ENCODE results near the gene ETV5. TPM values are rescaled to one million over a fixed set of nuclear protein-coding genes. Genes with fewer than 3 reads are reported as not detected.

The ETV5 gene
- total RNA-seq, 1 experiment from 2014 or later = 65.7 TPM

DNA sequence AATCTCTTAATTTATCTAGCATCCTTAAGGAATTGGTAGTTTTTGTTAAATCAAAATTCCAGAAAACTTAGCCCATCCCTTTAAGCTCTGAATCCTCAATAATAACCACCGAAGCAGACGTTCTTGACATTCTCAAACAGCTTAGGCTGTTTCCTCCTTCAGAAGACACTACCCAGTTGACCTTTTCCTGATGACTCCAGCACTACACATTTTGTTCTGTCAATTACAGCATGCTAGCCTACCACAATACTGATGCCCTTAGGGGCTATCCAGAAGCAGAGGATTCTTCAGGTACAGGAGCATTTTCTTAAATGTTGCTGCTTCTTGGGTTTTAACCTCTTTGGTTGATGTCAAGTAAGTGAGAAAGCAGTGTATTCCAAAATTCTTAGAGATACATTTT is 33.4 kb downstream of the ETV5 start:
- Histone ChIP-seq H3K4me1 (replicated peaks; ENCODE audit: insufficient read depth) (no peaks in the 10 kb centered on the region), H2AFZ (no peak overlapping the region), H3K79me2 (ENCODE audit: low read depth) (no peaks in the 10 kb centered on the region), H3K27me3 (ENCODE audit: insufficient read depth, low read depth) (no peaks in the 10 kb centered on the region), H3K9me3 (ENCODE audit: insufficient read depth, low read depth) (peaks cover 14% of the 10 kb centered on the region; the same call in 1 of the 2 replicates), H3K36me3 (ENCODE audit: low read depth) (peaks cover 55% of the 10 kb centered on the region), H3K4me3 (no peak overlapping the region), H4K20me1 (ENCODE audit: insufficient read depth) (no peaks in the 10 kb centered on the region; the same call in none of the 2 replicates), H3K27ac (no peak overlapping the region), H3K4me2 (no peak overlapping the region), H3K9me2 (ENCODE audit: insufficient read depth) (no peaks in the 10 kb centered on the region), H3F3A (ENCODE audit: insufficient read depth, low read depth) (no peaks in the 10 kb centered on the region)
- intact Hi-C loops (cut with micrococcal nuclease; ENCODE audit: unreplicated experiment) = no loop called here
- no peak for DNase-seq
- BruUV-seq (replicated peaks) = no TSS peak
- ChIA-PET POLR2A (ENCODE audit: unreplicated experiment) (interaction anchor here (0.5 kb wide), 1 partner anchor 12 kb away, joined by 4 read pairs; no protein-coding TSS in a partner anchor), CTCF (no interaction called here)
- TF ChIP-seq, protein P1, sequence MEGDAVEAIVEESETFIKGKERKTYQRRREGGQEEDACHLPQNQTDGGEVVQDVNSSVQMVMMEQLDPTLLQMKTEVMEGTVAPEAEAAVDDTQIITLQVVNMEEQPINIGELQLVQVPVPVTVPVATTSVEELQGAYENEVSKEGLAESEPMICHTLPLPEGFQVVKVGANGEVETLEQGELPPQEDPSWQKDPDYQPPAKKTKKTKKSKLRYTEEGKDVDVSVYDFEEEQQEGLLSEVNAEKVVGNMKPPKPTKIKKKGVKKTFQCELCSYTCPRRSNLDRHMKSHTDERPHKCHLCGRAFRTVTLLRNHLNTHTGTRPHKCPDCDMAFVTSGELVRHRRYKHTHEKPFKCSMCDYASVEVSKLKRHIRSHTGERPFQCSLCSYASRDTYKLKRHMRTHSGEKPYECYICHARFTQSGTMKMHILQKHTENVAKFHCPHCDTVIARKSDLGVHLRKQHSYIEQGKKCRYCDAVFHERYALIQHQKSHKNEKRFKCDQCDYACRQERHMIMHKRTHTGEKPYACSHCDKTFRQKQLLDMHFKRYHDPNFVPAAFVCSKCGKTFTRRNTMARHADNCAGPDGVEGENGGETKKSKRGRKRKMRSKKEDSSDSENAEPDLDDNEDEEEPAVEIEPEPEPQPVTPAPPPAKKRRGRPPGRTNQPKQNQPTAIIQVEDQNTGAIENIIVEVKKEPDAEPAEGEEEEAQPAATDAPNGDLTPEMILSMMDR (conservative IDR thresholded peaks at IDR 0.05) = no peak
- TF ChIP-seq EZH2 (IDR thresholded peaks at IDR 0.05; ENCODE audit: low read depth) = no peak

- H3K79me2 ChIP-seq (ENCODE audit: low read depth) = no peaks in the 10 kb centered on the region
- H4K20me1 ChIP-seq (ENCODE audit: insufficient read depth) = no peaks in the 10 kb centered on the region; the same call in none of the 2 replicates
- H3F3A ChIP-seq (ENCODE audit: insufficient read depth, low read depth) = 0 out of 2 replicates have a peak, but pooled peaks cover 4% of the 10 kb centered on the region
- BruUV-seq (replicated peaks) = no TSS peak
- no peaks in the 10 kb centered on the region for H3K4me1 ChIP-seq (replicated peaks; ENCODE audit: insufficient read depth)
- H3K4me3 ChIP-seq = no peak overlapping the region
- H3K9me3 ChIP-seq (ENCODE audit: insufficient read depth, low read depth) = peaks cover 14% of the 10 kb centered on the region; the same call in 1 of the 2 replicates
- intact Hi-C loops (cut with micrococcal nuclease; ENCODE audit: unreplicated experiment) = loop anchor here (1.0 kb wide), 1 partner anchor 169 kb away; no protein-coding TSS in a partner anchor
- no peaks in the 10 kb centered on the region for H3K9me2 ChIP-seq (ENCODE audit: insufficient read depth)
- ChIA-PET POLR2A (ENCODE audit: unreplicated experiment) (no interaction called here), CTCF (interaction anchor here (0.5 kb wide), 1 partner anchor 196 kb away, joined by 6 read pairs; no protein-coding TSS in a partner anchor)
- no peak for DNase-seq
- H3K4me2 ChIP-seq = no peak overlapping the region
- H3K36me3 ChIP-seq (ENCODE audit: low read depth) = peaks cover 45% of the 10 kb centered on the region
- no peaks in the 10 kb centered on the region for H3K27me3 ChIP-seq (ENCODE audit: insufficient read depth, low read depth)
- H2AFZ ChIP-seq = no peak overlapping the region
- H3K27ac ChIP-seq = no peak overlapping the region
- TF ChIP-seq EZH2 (IDR thresholded peaks at IDR 0.05; ENCODE audit: low read depth) = no peak
- TF ChIP-seq, protein P1 (conservative IDR thresholded peaks at IDR 0.05) = no peak
Observed at GRCh38 chr3:186073641-186074040, 35.2 kb downstream of the ETV5 start.

GRCh38 chr3:186070996-186071395 is 37.9 kb downstream of the ETV5 start:
- BruUV-seq (replicated peaks) = no TSS peak
- H3K9me2 ChIP-seq (ENCODE audit: insufficient read depth) = no peaks in the 10 kb centered on the region
- H2AFZ ChIP-seq = no peak overlapping the region
- peaks cover 40% of the 10 kb centered on the region for H3K36me3 ChIP-seq (ENCODE audit: low read depth)
- intact Hi-C loops (cut with micrococcal nuclease; ENCODE audit: unreplicated experiment) = no loop called here
- H3K79me2 ChIP-seq (ENCODE audit: low read depth) = no peaks in the 10 kb centered on the region
- CTCF ChIA-PET = no interaction called here
- no peaks in the 10 kb centered on the region for H3K4me1 ChIP-seq (replicated peaks; ENCODE audit: insufficient read depth)
- H3K9me3 ChIP-seq (ENCODE audit: insufficient read depth, low read depth) = peaks cover 10% of the 10 kb centered on the region; the same call in 1 of the 2 replicates
- H3K27ac ChIP-seq = no peak overlapping the region
- POLR2A ChIA-PET (ENCODE audit: unreplicated experiment) = no interaction called here
- H3K27me3 ChIP-seq (ENCODE audit: insufficient read depth, low read depth) = no peaks in the 10 kb centered on the region
- H3K4me3 ChIP-seq = no peak overlapping the region
- no peak for DNase-seq
- H3F3A ChIP-seq (ENCODE audit: insufficient read depth, low read depth) = 0 out of 2 replicates have a peak, but pooled peaks cover 4% of the 10 kb centered on the region
- peaks cover 4% of the 10 kb centered on the region for H4K20me1 ChIP-seq (ENCODE audit: insufficient read depth)
- no peak for TF ChIP-seq EZH2 (IDR thresholded peaks at IDR 0.05; ENCODE audit: low read depth)
- TF ChIP-seq, protein P1 (conservative IDR thresholded peaks at IDR 0.05) = no peak
- no peak overlapping the region for H3K4me2 ChIP-seq
